H9 (cell line): ENCODE results near the gene EEF2K. TPM values are rescaled to one million over a fixed set of nuclear protein-coding genes. Genes with fewer than 3 reads are reported as not detected.

Source experiments
- DNase-seq: peaks from one replicate; pipeline ENCODE4 v3.0.0-alpha.2; 2017
- H2AFZ ChIP-seq: one replicate; pipeline ENCODE4 v1.6.1; 2013; ENCODE audit warnings: mild to moderate bottlenecking, low read length, control low read depth, moderate library complexity
- H2AK5ac ChIP-seq: 2 replicates; pipeline ENCODE4 v1.6.1; 2013; ENCODE audit warnings: low read length, control low read depth, mixed read lengths; ENCODE audit not compliant: insufficient read length
- H2BK120ac ChIP-seq: one replicate; pipeline ENCODE4 v1.6.1; 2013; ENCODE audit warnings: low read depth, mild to moderate bottlenecking, low read length, control low read depth, inconsistent platforms; ENCODE audit not compliant: poor library complexity, severe bottlenecking
- H2BK12ac ChIP-seq: 2 replicates; pipeline ENCODE4 v1.6.1; 2013; ENCODE audit warnings: low read length, control low read depth, mixed read lengths, low read depth; ENCODE audit not compliant: insufficient read length
- H2BK15ac ChIP-seq: 2 replicates; pipeline ENCODE4 v1.6.1; 2013; ENCODE audit warnings: low read depth, low read length, control low read depth
- H2BK20ac ChIP-seq: one replicate; pipeline ENCODE4 v1.6.1; 2013; ENCODE audit warnings: low read depth, mild to moderate bottlenecking, low read length, control low read depth, inconsistent platforms; ENCODE audit not compliant: poor library complexity, severe bottlenecking
- H2BK5ac ChIP-seq: 2 replicates; pipeline ENCODE4 v1.6.1; 2013; ENCODE audit warnings: low read length, control low read depth, mixed read lengths; ENCODE audit not compliant: insufficient read length
- H3K14ac ChIP-seq: 2 replicates; pipeline ENCODE4 v1.6.1; 2013; ENCODE audit warnings: low read length, control low read depth; ENCODE audit not compliant: insufficient read depth
- H3K18ac ChIP-seq: 2 replicates; pipeline ENCODE4 v1.6.1; 2013; ENCODE audit warnings: low read depth, mild to moderate bottlenecking, mixed read lengths, low read length, control low read depth; ENCODE audit not compliant: insufficient read length
- H3K23ac ChIP-seq: 2 replicates; pipeline ENCODE4 v1.6.1; 2013; ENCODE audit warnings: low read length, control low read depth, mixed read lengths, low read depth; ENCODE audit not compliant: insufficient read length
- H3K23me2 ChIP-seq: 2 replicates; pipeline ENCODE4 v1.6.1; 2013; ENCODE audit warnings: low read depth, mild to moderate bottlenecking, mixed read lengths, low read length, control low read depth; ENCODE audit not compliant: insufficient read length, poor library complexity, severe bottlenecking
- H3K27ac ChIP-seq: 2 replicates; pipeline ENCODE4 v1.5.1; 2013; ENCODE audit warnings: low read length, control low read depth, mixed read lengths, low read depth; ENCODE audit not compliant: insufficient read length
- H3K27me3 ChIP-seq: 2 replicates; pipeline ENCODE4 v1.6.1; 2013; ENCODE audit warnings: low read length, control low read depth, inconsistent platforms; ENCODE audit not compliant: insufficient read depth
- H3K4ac ChIP-seq: 2 replicates; pipeline ENCODE4 v1.6.1; 2013; ENCODE audit warnings: low read depth, mild to moderate bottlenecking, control low read depth, inconsistent platforms, low read length, moderate library complexity
- H3K4me1 ChIP-seq: 2 replicates; pipeline ENCODE4 v1.6.1; 2013; ENCODE audit warnings: low read length, control low read depth, inconsistent platforms; ENCODE audit not compliant: insufficient read depth
- H3K4me2 ChIP-seq: 2 replicates; pipeline ENCODE4 v1.6.1; 2013; ENCODE audit warnings: low read length, control low read depth, mixed read lengths; ENCODE audit not compliant: insufficient read length, insufficient read depth
- H3K56ac ChIP-seq: 2 replicates; pipeline ENCODE4 v1.6.1; 2013; ENCODE audit warnings: low read depth, mild to moderate bottlenecking, mixed read lengths, low read length, control low read depth; ENCODE audit not compliant: insufficient read length
- H3K79me1 ChIP-seq: 2 replicates; pipeline ENCODE4 v1.6.1; 2013; ENCODE audit warnings: low read depth, mild to moderate bottlenecking, moderate library complexity, low read length, control low read depth, inconsistent platforms; ENCODE audit not compliant: insufficient read depth, poor library complexity, severe bottlenecking
- H3K79me2 ChIP-seq: 2 replicates; pipeline ENCODE4 v1.6.1; 2013; ENCODE audit warnings: low read length, control low read depth, inconsistent platforms; ENCODE audit not compliant: insufficient read depth
- H3K9ac ChIP-seq: 2 replicates; pipeline ENCODE4 v1.6.1; 2013; ENCODE audit warnings: low read length, control low read depth, mixed read lengths; ENCODE audit not compliant: insufficient read length; ENCODE audit errors: extremely low read depth
- H3K9me3 ChIP-seq: one replicate; pipeline ENCODE4 v1.6.1; 2013; ENCODE audit warnings: low read depth, low read length, inconsistent platforms; ENCODE audit not compliant: control insufficient read depth
- H3T11ph ChIP-seq: one replicate; pipeline ENCODE4 v1.6.1; 2013; ENCODE audit warnings: mild to moderate bottlenecking, low read length, control low read depth, inconsistent platforms
- H4K20me1 ChIP-seq: one replicate; pipeline ENCODE4 v1.6.1; 2013; ENCODE audit not compliant: control insufficient read depth, insufficient read length, insufficient read depth
- H4K5ac ChIP-seq: 2 replicates; pipeline ENCODE4 v1.6.1; 2013; ENCODE audit warnings: low read depth, mild to moderate bottlenecking, mixed read lengths, low read length, control low read depth; ENCODE audit not compliant: insufficient read length
- H4K8ac ChIP-seq: replicated peaks from 2 replicates; pipeline ENCODE4 v1.6.1; 2013; ENCODE audit warnings: low read length, control low read depth, mixed read lengths, low read depth; ENCODE audit not compliant: insufficient read length
- H4K91ac ChIP-seq: 2 replicates; pipeline ENCODE4 v1.6.1; 2013; ENCODE audit warnings: low read depth, mild to moderate bottlenecking, moderate library complexity, mixed read lengths, low read length, control low read depth; ENCODE audit not compliant: insufficient read length
- H3K27ac Mint-ChIP-seq, 3 experiments: 2 replicates in 2 of 3; 3 replicates in 1 of 3; pipeline ENCODE4 v1.8.0; 2020 to 2021; ENCODE audit warnings: mixed read lengths in 3 of 3, mild to moderate bottlenecking in 1 of 3, moderate library complexity in 1 of 3
- H3K27me3 Mint-ChIP-seq: 2 replicates; pipeline ENCODE4 v1.8.0; 2021; ENCODE audit warnings: low read depth, mild to moderate bottlenecking, moderate library complexity, mixed read lengths
- H3K36me3 Mint-ChIP-seq, 3 experiments: 2 replicates in 2 of 3; 3 replicates in 1 of 3; pipeline ENCODE4 v1.8.0; 2020 to 2021; ENCODE audit warnings: low read depth in 3 of 3, mixed read lengths in 3 of 3; ENCODE audit not compliant: insufficient read depth in 1 of 3
- H3K4me1 Mint-ChIP-seq, 2 experiments: 2 replicates each; pipeline ENCODE4 v1.8.0; 2020; ENCODE audit warnings: mixed read lengths in 2 of 2
- H3K4me3 Mint-ChIP-seq, 2 experiments: 2 replicates in 1 of 2; 3 replicates in 1 of 2; pipeline ENCODE4 v1.8.0; 2020 to 2021; ENCODE audit warnings: mild to moderate bottlenecking in 2 of 2, mixed read lengths in 2 of 2, moderate library complexity in 1 of 2
- H3K9me3 Mint-ChIP-seq, 2 experiments: 2 replicates in 1 of 2; 3 replicates in 1 of 2; pipeline ENCODE4 v1.8.0; 2020; ENCODE audit warnings: mild to moderate bottlenecking in 2 of 2, mixed read lengths in 2 of 2, moderate library complexity in 1 of 2
- WGBS: extraction: QIAGEN DNeasy Blood & Tissue Kit; methylation state at CpG from one replicate; pipeline ENCODE4 v1.1.7; 2013; ENCODE audit warnings: missing lambda C conversion rate, low lambda C conversion rate, mixed read lengths; ENCODE audit not compliant: insufficient read length; ENCODE audit errors: extremely low coverage; 5-methylcytosine and 5-hydroxymethylcytosine counted together
- total RNA-seq: library from RNA; stranded (reverse); gene quantifications from 2 replicates; pipeline ENCODE4 v1.2.1, GENCODE V29; 2021
- TF ChIP-seq, protein P1 (sequence below): fragments of 200-600 bp; sonication (generic); conservative IDR thresholded peaks from 3 replicates; pipeline ENCODE4 v1.8.0; 2021; ENCODE audit warnings: antibody characterized with exemption, mild to moderate bottlenecking

Gene EEF2K
- total RNA-seq, 1 experiment from 2014 or later: 20.7 TPM

DNA sequence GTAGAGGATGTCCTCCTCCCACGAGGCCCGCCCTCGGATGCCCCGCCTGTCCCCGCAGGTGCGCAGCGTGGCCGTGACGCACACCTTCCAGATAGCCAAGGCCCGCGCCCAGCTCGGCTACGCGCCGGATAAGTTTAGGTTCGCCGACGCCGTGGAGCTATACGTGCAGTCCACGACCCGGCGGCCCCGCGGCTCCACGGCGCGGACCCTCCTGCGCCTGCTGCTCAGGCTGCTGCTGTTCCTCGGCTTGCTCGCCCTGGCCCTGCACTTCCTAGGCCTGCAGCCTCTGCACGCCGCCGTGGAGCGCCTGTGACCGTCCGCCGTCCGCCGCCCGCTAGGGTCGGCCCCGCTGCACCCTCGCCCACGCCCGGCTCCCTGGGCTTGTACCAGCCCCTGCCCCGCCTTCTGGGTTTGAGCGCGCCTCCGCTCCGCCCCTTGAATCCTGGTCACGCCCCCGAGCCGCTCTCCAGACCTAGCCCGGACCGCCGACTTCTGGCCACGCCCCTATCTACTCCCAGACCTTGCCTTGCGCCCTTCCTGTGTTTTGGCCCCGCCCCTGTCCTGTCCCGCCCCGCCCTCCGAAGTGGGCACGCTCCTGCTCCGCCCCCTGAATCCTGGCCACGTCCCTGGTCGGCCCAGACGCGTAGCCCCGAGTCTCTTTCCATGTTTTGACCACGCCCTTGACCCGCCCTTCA lies 15.8 kb upstream of the EEF2K start:
- H3K23me2 ChIP-seq: peaks cover 12% of the 10 kb centered on the region
- H2BK5ac ChIP-seq: no peak overlapping the region
- no peak overlapping the region for H3T11ph ChIP-seq
- H3K27ac ChIP-seq: no peak overlapping the region
- H4K91ac ChIP-seq: no peak overlapping the region
- H3K9ac ChIP-seq: peak overlapping the region; percentile 27
- peak overlapping the region; percentile 73 for H3K4me2 ChIP-seq
- no peak overlapping the region for H3K4ac ChIP-seq
- H2BK12ac ChIP-seq: no peak overlapping the region
- no peaks in the 10 kb centered on the region for H3K9me3 ChIP-seq
- H3K4me1 ChIP-seq: no peaks in the 10 kb centered on the region; the same call in 1 of the 2 replicates
- no peak overlapping the region for H2BK20ac ChIP-seq
- Mint-ChIP-seq H3K4me3 (peak overlapping the region; percentile 84 to 92), H3K36me3 (no peaks in the 10 kb centered on the region), H3K27me3 (peaks cover 11% of the 10 kb centered on the region), H3K4me1 (peaks cover 28 to 34% of the 10 kb centered on the region in 2 experiments), H3K9me3 (no peaks in the 10 kb centered on the region), H3K27ac (peak overlapping the region in 2 of 3 experiments; percentile 73 to 98; a peak in 3 of 7 replicates)
- H3K18ac ChIP-seq: peak overlapping the region; percentile 32
- no peak overlapping the region for H3K56ac ChIP-seq
- H3K79me1 ChIP-seq: no peaks in the 10 kb centered on the region
- H2BK120ac ChIP-seq: no peak overlapping the region
- no peaks in the 10 kb centered on the region for H3K27me3 ChIP-seq
- H2AK5ac ChIP-seq: no peak overlapping the region
- no peak overlapping the region for H4K5ac ChIP-seq
- peak; percentile 100 for DNase-seq
- H3K23ac ChIP-seq: no peak overlapping the region
- TF ChIP-seq, protein P1, sequence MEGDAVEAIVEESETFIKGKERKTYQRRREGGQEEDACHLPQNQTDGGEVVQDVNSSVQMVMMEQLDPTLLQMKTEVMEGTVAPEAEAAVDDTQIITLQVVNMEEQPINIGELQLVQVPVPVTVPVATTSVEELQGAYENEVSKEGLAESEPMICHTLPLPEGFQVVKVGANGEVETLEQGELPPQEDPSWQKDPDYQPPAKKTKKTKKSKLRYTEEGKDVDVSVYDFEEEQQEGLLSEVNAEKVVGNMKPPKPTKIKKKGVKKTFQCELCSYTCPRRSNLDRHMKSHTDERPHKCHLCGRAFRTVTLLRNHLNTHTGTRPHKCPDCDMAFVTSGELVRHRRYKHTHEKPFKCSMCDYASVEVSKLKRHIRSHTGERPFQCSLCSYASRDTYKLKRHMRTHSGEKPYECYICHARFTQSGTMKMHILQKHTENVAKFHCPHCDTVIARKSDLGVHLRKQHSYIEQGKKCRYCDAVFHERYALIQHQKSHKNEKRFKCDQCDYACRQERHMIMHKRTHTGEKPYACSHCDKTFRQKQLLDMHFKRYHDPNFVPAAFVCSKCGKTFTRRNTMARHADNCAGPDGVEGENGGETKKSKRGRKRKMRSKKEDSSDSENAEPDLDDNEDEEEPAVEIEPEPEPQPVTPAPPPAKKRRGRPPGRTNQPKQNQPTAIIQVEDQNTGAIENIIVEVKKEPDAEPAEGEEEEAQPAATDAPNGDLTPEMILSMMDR: no peak
- no peaks in the 10 kb centered on the region for H4K20me1 ChIP-seq
- no CpG with 5 or more reads among the region's 72 CpGs for WGBS
- no peak overlapping the region for H2AFZ ChIP-seq
- no peak overlapping the region for H2BK15ac ChIP-seq
- H4K8ac ChIP-seq: no peak overlapping the region
- H3K14ac ChIP-seq: peak overlapping the region; percentile 43; the same call in 1 of the 2 replicates
- H3K79me2 ChIP-seq: no peaks in the 10 kb centered on the region
